ENCODE measurements around the gene DDAH2. TPM values are rescaled to one million over a fixed set of nuclear protein-coding genes. Genes with fewer than 3 reads are reported as not detected.

Gene DDAH2
- total RNA-seq, 2 donors from 2014 or later: 73.3 to 83.7 TPM

- intact Hi-C loops (cut with DNase I): no loop called here
- H3K4me1 ChIP-seq (replicated peaks): peaks cover 4% of the 10 kb centered on the region
- no peak for DNase-seq (ENCODE audit: low spot score)
- WGBS: 71% methylated on average over 8 of the region's 8 CpGs
- no peaks in the 10 kb centered on the region for H3K27me3 ChIP-seq (replicated peaks; ENCODE audit: insufficient read depth)
- H3K9me3 ChIP-seq: no peaks in the 10 kb centered on the region
- no peaks in the 10 kb centered on the region for H3K36me3 ChIP-seq
- TF ChIP-seq POLR2A (IDR thresholded peaks at IDR 0.05) (no peak), POLR2AphosphoS5 (IDR thresholded peaks at IDR 0.05) (no peak)
- no peak overlapping the region for H3K4me3 ChIP-seq
- no peak overlapping the region for H3K27ac ChIP-seq
Measured at GRCh38 chr6:31677955-31678354, 51.1 kb downstream of the DDAH2 start.

Small RNA genes within 50 kb of the gene (microRNA-seq; reads per million reads assigned to microRNA genes)
- gene MIR4646: 0.92 reads per million, percentile 7 among the genes with 10 or more reads in this experiment

Small RNA genes within 50 kb of the gene (small RNA-seq; reads per million reads assigned to genes)
- gene LY6G6D: 0 reads per million in 2 donors
- gene MIR4646: 0 reads per million in 2 donors
- gene MSH5-SAPCD1: 0 reads per million in 2 donors
- 0 reads per million in 2 donors for gene RF00019
- 0 reads per million in 2 donors for gene RNU6-850P
- 0 reads per million in 2 donors for gene SAPCD1

Other genes starting within 250 kb of the DDAH2 start
- 1 to 10 TPM; 1.3 to 5.5 TPM for gene MICB, start 231.2 kb downstream of the DDAH2 start, total RNA-seq
- not detected for gene MCCD1, start 200.3 kb downstream of the DDAH2 start, total RNA-seq
- 100 to 1,000 TPM; 227 to 390 TPM for gene DDX39B, start 187.3 kb downstream of the DDAH2 start, total RNA-seq
- under 1 TPM; 0.36 to 0.74 TPM for gene ATP6V1G2, start 182.7 kb downstream of the DDAH2 start, total RNA-seq
- gene NFKBIL1, start 181.7 kb downstream of the DDAH2 start, total RNA-seq: 10 to 100 TPM; 38.0 to 48.7 TPM
- gene LTA, start 157.0 kb downstream of the DDAH2 start, total RNA-seq: 1 to 10 TPM in 1 of 2 donors, not detected in 1; 1.2 TPM
- under 1 TPM in 1 of 2 donors, not detected in 1; 0.23 TPM for gene TNF, start 153.7 kb downstream of the DDAH2 start, total RNA-seq
- under 1 TPM in 1 of 2 donors, not detected in 1; 0.97 TPM for gene LTB, start 146.9 kb downstream of the DDAH2 start, total RNA-seq
- 1 to 10 TPM in 1 of 2 donors, not detected in 1; 3.1 TPM for gene LST1, start 143.0 kb downstream of the DDAH2 start, total RNA-seq
- gene NCR3, start 136.3 kb downstream of the DDAH2 start, total RNA-seq: not detected
- 10 to 100 TPM; 11.1 to 14.6 TPM for gene AIF1, start 114.1 kb downstream of the DDAH2 start, total RNA-seq
- 100 to 1,000 TPM; 129 to 247 TPM for gene PRRC2A, start 108.6 kb downstream of the DDAH2 start, total RNA-seq
- gene BAG6, start 76.6 kb downstream of the DDAH2 start, total RNA-seq: 100 to 1,000 TPM; 261 to 537 TPM
- 1 to 10 TPM; 1.6 to 6.8 TPM for gene APOM, start 73.4 kb downstream of the DDAH2 start, total RNA-seq
- 10 to 100 TPM; 25.5 to 30.1 TPM for gene C6orf47, start 68.5 kb downstream of the DDAH2 start, total RNA-seq
- 10 to 100 TPM; 19.7 to 28.1 TPM for gene GPANK1, start 64.3 kb downstream of the DDAH2 start, total RNA-seq
- 100 to 1,000 TPM; 214 to 285 TPM for gene CSNK2B, start 63.2 kb downstream of the DDAH2 start, total RNA-seq
- 10 to 100 TPM in 1 of 2 donors, 1 to 10 TPM in 1; 1.8 to 13.0 TPM for gene LY6G5B, start 59.3 kb downstream of the DDAH2 start, total RNA-seq
- gene LY6G5C, start 48.2 kb downstream of the DDAH2 start, total RNA-seq: 1 to 10 TPM; 1.6 to 2.6 TPM
- 10 to 100 TPM; 78.1 to 83.6 TPM for gene ABHD16A, start 26.0 kb downstream of the DDAH2 start, total RNA-seq
- 1 to 10 TPM in 1 of 2 donors, not detected in 1; 3.7 TPM for gene LY6G6F, start 22.4 kb downstream of the DDAH2 start, total RNA-seq
- gene LY6G6D, start 14.0 kb downstream of the DDAH2 start, total RNA-seq: not detected
- gene LY6G6C, start 7.6 kb downstream of the DDAH2 start, total RNA-seq: not detected
- under 1 TPM in 1 of 2 donors, not detected in 1; 0.74 TPM for gene MPIG6B, start 5.9 kb downstream of the DDAH2 start, total RNA-seq
- 100 to 1,000 TPM; 224 to 331 TPM for gene CLIC1, start 7.2 kb upstream of the DDAH2 start, total RNA-seq
- 10 to 100 TPM; 10.5 to 72.4 TPM for gene MSH5, start 10.7 kb upstream of the DDAH2 start, total RNA-seq
- 10 to 100 TPM in 1 of 2 donors, 1 to 10 TPM in 1; 1.9 to 15.7 TPM for gene SAPCD1, start 33.4 kb upstream of the DDAH2 start, total RNA-seq
- 10 to 100 TPM in 1 of 2 donors, 1 to 10 TPM in 1; 2.7 to 13.0 TPM for gene VWA7, start 48.0 kb upstream of the DDAH2 start, total RNA-seq
- gene VARS1, start 66.5 kb upstream of the DDAH2 start, total RNA-seq: 10 to 100 TPM; 38.5 to 49.9 TPM
- gene LSM2, start 77.7 kb upstream of the DDAH2 start, total RNA-seq: 10 to 100 TPM; 51.9 to 52.5 TPM
- 1 to 10 TPM; 1.5 to 8.5 TPM for gene HSPA1L, start 86.0 kb upstream of the DDAH2 start, total RNA-seq
- 100 to 1,000 TPM; 230 to 440 TPM for gene HSPA1A, start 86.2 kb upstream of the DDAH2 start, total RNA-seq
- 100 to 1,000 TPM; 331 to 360 TPM for gene HSPA1B, start 98.4 kb upstream of the DDAH2 start, total RNA-seq
- gene NEU1, start 133.5 kb upstream of the DDAH2 start, total RNA-seq: 100 to 1,000 TPM in 1 of 2 donors, 10 to 100 TPM in 1; 88.4 to 117 TPM
- 100 to 1,000 TPM; 125 to 332 TPM for gene SLC44A4, start 149.7 kb upstream of the DDAH2 start, total RNA-seq
- 10 to 100 TPM; 53.6 to 92.8 TPM for gene EHMT2, start 168.4 kb upstream of the DDAH2 start, total RNA-seq
- gene ZBTB12, start 172.8 kb upstream of the DDAH2 start, total RNA-seq: 1 to 10 TPM; 3.8 to 4.1 TPM
- 10 to 100 TPM in 1 of 2 donors, 1 to 10 TPM in 1; 7.9 to 16.0 TPM for gene C2, start 198.4 kb upstream of the DDAH2 start, total RNA-seq
- gene CFB, start 216.8 kb upstream of the DDAH2 start, total RNA-seq: 10 to 100 TPM; 32.1 to 48.6 TPM
- gene NELFE, start 229.7 kb upstream of the DDAH2 start, total RNA-seq: 10 to 100 TPM; 88.9 to 94.0 TPM
- 10 to 100 TPM; 34.8 to 66.2 TPM for gene SKIC2, start 229.9 kb upstream of the DDAH2 start, total RNA-seq
- 10 to 100 TPM; 21.9 to 36.0 TPM for gene DXO, start 242.8 kb upstream of the DDAH2 start, total RNA-seq

All from prostate gland (tissue), 2 donors.